GM19455 (cell line): ENCODE data around the gene FKBP14.
"Not testable (repeated sequence)": the region's sequence is repeated elsewhere in the genome, so short reads cannot be mapped to it uniquely, and the experiment has no call there.

Experiments used
- ATAC-seq: cut with Tn5 transposase; IDR thresholded peaks from one replicate; pipeline ENCODE4 v1.9.1; 2021; ENCODE audit not compliant: unreplicated experiment

FKBP14 gene

GRCh38 chr7:29962035-29962434 is 64.5 kb downstream of the FKBP14 start:
- no peak for ATAC-seq

- not testable (repeated sequence) for ATAC-seq
These were observed 64.9 kb downstream of the FKBP14 start for GRCh38 chr7:29961611-29962010.
